CD4-positive, alpha-beta memory T cell (primary cell): Measurements from ENCODE around the gene LRRC28. TPM values are rescaled to one million over a fixed set of nuclear protein-coding genes. Genes with fewer than 3 reads are reported as not detected.

Experiments
- CTCF ChIA-PET: fragments of 350-600 bp; sonication (Branson Sonifier 250); formaldehyde crosslinking; loops from one replicate; lab custom pipeline; 2021; ENCODE audit warnings: inconsistent platforms; ENCODE audit not compliant: partially characterized antibody; lab: Charles Lee
- POLR2A ChIA-PET: fragments of 350-600 bp; sonication (Branson Sonifier 250); formaldehyde crosslinking; loops from one replicate; lab custom pipeline; 2021; ENCODE audit not compliant: partially characterized antibody; lab: Charles Lee
- DNase-seq, 5 donors: peaks; one replicate each; pipeline versions ENCODE4 v3.0.0 to v3.0.0-alpha.2; 2020 to 2022; ENCODE audit warnings: mixed read lengths in 1 of 5
- H3K27ac ChIP-seq: one replicate; pipeline ENCODE4 v1.7.0; 2013; ENCODE audit warnings: low read depth, low read length
- H3K27me3 ChIP-seq: 2 replicates; pipeline ENCODE4 v1.7.0; 2013; ENCODE audit warnings: mild to moderate bottlenecking, low read length, moderate library complexity; ENCODE audit not compliant: insufficient read depth
- H3K36me3 ChIP-seq: 2 replicates; pipeline ENCODE4 v1.7.0; 2013; ENCODE audit warnings: mild to moderate bottlenecking, low read length, moderate library complexity; ENCODE audit not compliant: insufficient read depth
- H3K4me1 ChIP-seq: 2 replicates; pipeline ENCODE4 v1.7.0; 2013; ENCODE audit warnings: mild to moderate bottlenecking, low read length, moderate library complexity; ENCODE audit not compliant: insufficient read depth
- H3K4me3 ChIP-seq, 2 donors: one replicate each; pipeline ENCODE4 v1.7.0; 2013; ENCODE audit warnings: low read length in 2 of 2, mild to moderate bottlenecking in 1 of 2
- H3K9me3 ChIP-seq, 2 donors: one replicate each; pipeline ENCODE4 v1.7.0; 2013; ENCODE audit warnings: low read length in 2 of 2, control low read depth in 1 of 2; ENCODE audit not compliant: control insufficient read depth in 1 of 2
- H3K27ac Mint-ChIP-seq, 7 donors: one replicate each; pipeline ENCODE4 v1.8.0; 2020 to 2021; ENCODE audit warnings: mixed read lengths in 7 of 7, mild to moderate bottlenecking in 6 of 7, inconsistent platforms in 3 of 7, moderate library complexity in 3 of 7
- H3K27me3 Mint-ChIP-seq, 2 donors: one replicate each; pipeline ENCODE4 v1.8.0; 2020 to 2021; ENCODE audit warnings: mixed read lengths in 2 of 2
- H3K36me3 Mint-ChIP-seq, 2 donors: one replicate each; pipeline ENCODE4 v1.8.0; 2020 to 2021; ENCODE audit warnings: mixed read lengths in 2 of 2, inconsistent platforms in 1 of 2, mild to moderate bottlenecking in 1 of 2
- H3K4me1 Mint-ChIP-seq, 4 donors: one replicate each; pipeline ENCODE4 v1.8.0; 2020 to 2021; ENCODE audit warnings: mixed read lengths in 4 of 4, mild to moderate bottlenecking in 1 of 4
- H3K4me3 Mint-ChIP-seq, 8 donors: one replicate each; pipeline ENCODE4 v1.8.0; 2020 to 2021; ENCODE audit warnings: mixed read lengths in 8 of 8, mild to moderate bottlenecking in 7 of 8, moderate library complexity in 6 of 8, inconsistent platforms in 3 of 8
- H3K9me3 Mint-ChIP-seq, 8 donors: one replicate each; pipeline ENCODE4 v1.8.0; 2020 to 2021; ENCODE audit warnings: mixed read lengths in 8 of 8, mild to moderate bottlenecking in 5 of 8, inconsistent platforms in 3 of 8, moderate library complexity in 1 of 8
- intact Hi-C: fragments of 100-400 bp; cut with micrococcal nuclease; formaldehyde crosslinking; loops from one replicate; pipeline ENCODE4 v1.15.1; 2023
- polyA plus RNA-seq, 2 donors: library from polyadenylated mRNA; unstranded; fragments of 300-500 nt; fragmentation: Illumina TruSeq; gene quantifications; one replicate each; pipeline ENCODE4 v1.2.3, GENCODE V29; 2021
- total RNA-seq, 2 experiments: library from RNA; stranded (reverse); gene quantifications; one replicate each; pipeline ENCODE4 v1.2.3, GENCODE V29; 2021

Gene LRRC28
- total and polyA plus RNA-seq, 4 experiments from 2014 or later = 16.4 to 27.1 (median 19.2) TPM

DNA sequence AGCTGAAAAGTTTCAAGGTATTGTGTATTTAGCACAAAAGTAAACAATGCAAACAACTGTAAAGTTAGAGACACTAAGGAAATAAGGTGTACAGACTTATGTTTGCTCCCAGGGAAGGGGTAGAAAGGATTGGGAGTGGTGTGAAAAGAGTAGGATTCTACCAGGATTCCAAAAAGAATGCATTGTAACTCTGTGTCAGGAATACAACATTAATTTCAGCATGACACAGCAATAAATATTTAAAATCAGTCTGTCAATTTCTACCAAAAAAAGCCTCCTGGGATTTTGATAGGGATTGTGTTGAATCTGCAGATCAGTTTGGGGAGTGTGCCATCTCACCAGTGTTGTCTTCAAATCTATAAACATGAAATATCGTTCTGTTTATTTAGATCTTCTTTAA is 73.4 kb downstream of the LRRC28 start:
- CTCF ChIA-PET = no interaction called here
- intact Hi-C loops = no loop called here
- Histone ChIP-seq H3K36me3 (no peaks in the 10 kb centered on the region), H3K4me3 (no peak overlapping the region), H3K9me3 (no peaks in the 10 kb centered on the region), H3K27me3 (no peaks in the 10 kb centered on the region), H3K27ac (no peak overlapping the region), H3K4me1 (no peaks in the 10 kb centered on the region)
- no peak overlapping the region for H3K27ac Mint-ChIP-seq
- no peak for DNase-seq
- no peak overlapping the region for H3K4me3 Mint-ChIP-seq
- peaks cover 0 to 3% of the 10 kb centered on the region in 2 donors for H3K36me3 Mint-ChIP-seq
- no peaks in the 10 kb centered on the region for H3K9me3 Mint-ChIP-seq
- H3K4me1 Mint-ChIP-seq = peaks cover 0 to 4% (median 0%) of the 10 kb centered on the region in 4 donors
- POLR2A ChIA-PET = no interaction called here
- no peaks in the 10 kb centered on the region for H3K27me3 Mint-ChIP-seq

DNA sequence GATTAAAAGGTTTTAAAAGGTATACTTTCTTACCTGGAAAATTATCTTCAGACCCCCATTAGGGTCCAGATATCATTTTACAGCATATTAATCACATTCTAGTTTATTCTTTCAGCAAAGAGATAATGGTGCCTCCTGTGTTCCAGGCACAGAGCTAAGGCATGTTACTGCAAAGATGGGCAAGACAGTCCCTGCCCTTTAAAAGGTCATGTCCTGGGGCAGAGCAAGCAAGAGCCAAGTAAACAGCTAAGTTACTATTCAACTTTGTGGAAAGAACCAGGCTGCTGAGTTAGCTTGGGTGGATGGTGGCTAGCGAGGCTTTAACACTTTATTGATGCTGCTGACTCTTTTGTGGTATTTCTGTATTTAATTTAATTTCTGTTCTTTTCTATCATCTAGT is 75.0 kb downstream of the LRRC28 start:
- no peaks in the 10 kb centered on the region for H3K36me3 ChIP-seq
- H3K27ac ChIP-seq = no peak overlapping the region
- no peak overlapping the region for H3K27ac Mint-ChIP-seq
- no peaks in the 10 kb centered on the region for H3K9me3 ChIP-seq
- peaks cover 0 to 4% (median 0%) of the 10 kb centered on the region in 4 donors for H3K4me1 Mint-ChIP-seq
- DNase-seq = no peak
- no peak overlapping the region for H3K4me3 Mint-ChIP-seq
- H3K9me3 Mint-ChIP-seq = no peaks in the 10 kb centered on the region
- no peaks in the 10 kb centered on the region for H3K27me3 ChIP-seq
- no peaks in the 10 kb centered on the region for H3K4me1 ChIP-seq
- intact Hi-C loops = no loop called here
- H3K27me3 Mint-ChIP-seq = no peaks in the 10 kb centered on the region
- no peak overlapping the region for H3K4me3 ChIP-seq
- peaks cover 0 to 3% of the 10 kb centered on the region in 2 donors for H3K36me3 Mint-ChIP-seq
- ChIA-PET CTCF (no interaction called here), POLR2A (no interaction called here)

DNA sequence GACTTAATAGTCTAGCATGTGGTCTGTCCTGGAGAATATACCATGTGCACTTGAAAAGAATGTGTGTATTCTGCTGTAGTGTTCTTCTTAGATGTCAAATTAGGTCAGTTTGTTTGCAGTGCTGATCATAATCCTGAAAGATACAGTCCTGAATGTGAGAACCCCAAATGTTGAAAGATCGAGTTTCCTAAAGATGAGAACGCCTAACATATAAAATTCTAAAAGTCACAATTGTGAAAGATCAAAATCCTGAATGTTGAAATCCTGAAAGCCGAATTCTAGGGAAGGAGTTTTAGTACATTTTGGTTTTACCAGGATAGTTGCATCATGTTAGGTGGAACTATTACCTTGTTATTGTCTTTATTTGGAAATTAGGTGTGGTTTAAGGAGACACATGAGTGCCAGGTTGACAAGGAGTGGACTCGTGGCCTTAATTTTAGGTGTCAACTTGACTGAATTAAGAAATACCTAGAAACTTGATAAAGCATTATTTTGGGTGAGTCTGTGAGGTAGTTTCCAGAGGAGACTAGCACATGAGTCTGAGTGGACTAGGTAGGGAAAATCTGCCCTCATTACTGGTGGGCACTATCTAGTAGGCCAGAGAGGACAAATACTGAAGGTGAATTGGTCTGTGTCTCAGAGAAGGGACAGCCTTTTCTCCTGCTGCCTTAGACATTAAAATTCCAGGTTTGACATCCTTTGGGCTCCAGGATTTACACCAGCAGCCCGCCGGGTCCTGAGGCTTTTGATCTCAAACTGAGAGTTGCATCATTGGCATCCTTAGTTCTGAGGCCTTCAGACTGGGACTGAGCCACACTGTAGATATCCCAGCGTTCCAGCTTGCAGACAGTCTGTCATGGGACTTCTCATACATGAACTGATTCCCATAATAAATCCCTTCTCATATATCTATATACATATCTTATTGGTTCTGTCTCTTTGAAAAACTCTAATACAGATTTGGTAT is 77.1 kb downstream of the LRRC28 start:
- intact Hi-C loops = no loop called here
- Histone ChIP-seq H3K4me1 (no peaks in the 10 kb centered on the region), H3K9me3 (no peaks in the 10 kb centered on the region), H3K4me3 (no peak overlapping the region), H3K27me3 (no peaks in the 10 kb centered on the region), H3K36me3 (no peaks in the 10 kb centered on the region), H3K27ac (no peak overlapping the region)
- H3K27ac Mint-ChIP-seq = no peak overlapping the region
- H3K4me1 Mint-ChIP-seq = peaks cover 0 to 6% (median 0%) of the 10 kb centered on the region in 4 donors
- H3K9me3 Mint-ChIP-seq = no peaks in the 10 kb centered on the region
- ChIA-PET POLR2A (no interaction called here), CTCF (no interaction called here)
- H3K36me3 Mint-ChIP-seq = peaks cover 0 to 3% of the 10 kb centered on the region in 2 donors
- no peak for DNase-seq
- no peaks in the 10 kb centered on the region for H3K27me3 Mint-ChIP-seq
- H3K4me3 Mint-ChIP-seq = no peak overlapping the region

DNA sequence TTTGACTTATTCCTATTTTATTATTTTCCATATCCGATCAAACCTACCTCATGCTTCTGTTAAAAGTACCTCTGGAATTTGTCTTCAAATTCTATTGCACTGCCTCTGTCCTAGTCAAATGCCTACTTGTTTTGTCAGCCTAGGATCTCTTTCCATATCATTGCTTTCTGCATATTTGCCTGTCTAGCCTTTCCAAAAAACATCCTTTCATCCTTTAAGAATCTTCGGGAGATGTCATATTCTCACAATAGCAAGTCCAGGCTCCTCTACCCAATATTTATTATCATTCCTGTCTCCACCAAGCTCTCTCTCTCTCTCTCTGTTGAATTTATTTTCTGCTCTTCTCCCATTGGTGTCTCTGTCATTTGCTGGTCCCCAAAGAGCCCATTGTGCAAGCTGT is 80.1 kb downstream of the LRRC28 start:
- CTCF ChIA-PET = no interaction called here
- Mint-ChIP-seq H3K36me3 (peaks cover under 1 to 6% of the 10 kb centered on the region in 2 donors), H3K4me3 (no peak overlapping the region)

DNA sequence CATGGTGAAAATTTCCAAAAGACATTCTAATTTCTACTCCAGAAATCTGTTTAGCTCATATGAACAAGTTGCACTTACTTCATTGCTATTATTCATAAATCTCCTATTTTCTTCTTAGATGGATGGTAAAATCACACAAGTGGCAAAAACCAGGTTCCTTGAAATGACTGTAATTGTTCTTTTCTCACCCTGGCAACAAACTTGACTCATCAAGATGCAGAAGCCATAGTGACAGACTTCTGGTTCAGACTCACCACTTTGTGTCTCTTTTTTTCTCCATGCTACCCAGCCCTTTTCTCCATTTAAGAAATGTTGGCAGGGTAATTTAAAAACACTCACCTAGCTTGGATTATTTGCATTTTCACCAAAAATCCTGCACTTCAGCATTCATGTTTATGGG is 82.1 kb downstream of the LRRC28 start:
- Histone ChIP-seq H3K4me1 (no peaks in the 10 kb centered on the region), H3K4me3 (no peak overlapping the region), H3K36me3 (no peaks in the 10 kb centered on the region), H3K27me3 (no peaks in the 10 kb centered on the region), H3K27ac (no peak overlapping the region), H3K9me3 (no peaks in the 10 kb centered on the region)
- H3K9me3 Mint-ChIP-seq = peaks cover 0 to 2% (median 0%) of the 10 kb centered on the region in 8 donors
- no peaks in the 10 kb centered on the region for H3K27me3 Mint-ChIP-seq
- peaks cover 0 to 1% (median 0%) of the 10 kb centered on the region in 4 donors for H3K4me1 Mint-ChIP-seq
- no peak overlapping the region for H3K4me3 Mint-ChIP-seq
- no peak overlapping the region for H3K27ac Mint-ChIP-seq
- intact Hi-C loops = no loop called here
- no peak for DNase-seq
- ChIA-PET CTCF (interaction anchor here (1.6 to 3.0 kb wide), 2 partner anchors 11 to 371 kb away, joined by 3 to 10 read pairs; no protein-coding TSS in a partner anchor), POLR2A (interaction anchor here (1.1 kb wide), 1 partner anchor 10 kb away, joined by 3 read pairs; no protein-coding TSS in a partner anchor)
- peaks cover 3 to 18% of the 10 kb centered on the region in 2 donors for H3K36me3 Mint-ChIP-seq

More for the DNA sequence above, 80.1 kb downstream of the LRRC28 start:
- Mint-ChIP-seq H3K27me3 (no peaks in the 10 kb centered on the region), H3K9me3 (no peaks in the 10 kb centered on the region), H3K27ac (no peak overlapping the region), H3K4me1 (peaks cover 0 to 1% (median 0%) of the 10 kb centered on the region in 4 donors)
- intact Hi-C loops = no loop called here
- POLR2A ChIA-PET = no interaction called here
- no peak overlapping the region for H3K27ac ChIP-seq
- no peaks in the 10 kb centered on the region for H3K36me3 ChIP-seq
- DNase-seq = no peak
- no peak overlapping the region for H3K4me3 ChIP-seq
- H3K27me3 ChIP-seq = no peaks in the 10 kb centered on the region
- H3K9me3 ChIP-seq = no peaks in the 10 kb centered on the region
- no peaks in the 10 kb centered on the region for H3K4me1 ChIP-seq

DNA sequence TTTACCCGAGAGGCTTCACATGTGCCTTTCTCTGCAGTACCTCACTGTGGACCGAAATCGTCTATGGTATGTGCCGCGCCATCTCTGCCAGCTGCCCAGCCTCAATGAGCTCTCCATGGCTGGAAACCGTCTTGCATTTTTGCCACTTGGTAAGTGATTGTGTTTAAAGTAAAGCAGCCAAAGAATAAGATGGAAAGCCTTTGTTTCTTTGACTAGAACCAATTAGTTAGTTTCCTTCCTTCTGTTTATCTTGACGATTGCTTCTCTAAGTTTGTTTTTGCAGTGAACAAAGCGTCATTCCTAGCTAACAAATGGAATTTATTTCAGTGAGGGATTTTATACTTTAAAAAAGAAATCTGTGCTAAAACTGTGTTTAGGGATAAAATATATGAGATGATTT is 82.7 kb downstream of the LRRC28 start:
- no peaks in the 10 kb centered on the region for H3K27me3 ChIP-seq
- ChIA-PET CTCF (interaction anchor here (1.6 to 3.0 kb wide), 2 partner anchors 11 to 371 kb away, joined by 3 to 10 read pairs; no protein-coding TSS in a partner anchor), POLR2A (interaction anchor here (1.1 kb wide), 1 partner anchor 10 kb away, joined by 3 read pairs; no protein-coding TSS in a partner anchor)
- no peaks in the 10 kb centered on the region for H3K36me3 ChIP-seq
- intact Hi-C loops = no loop called here
- no peaks in the 10 kb centered on the region for H3K27me3 Mint-ChIP-seq
- H3K4me3 Mint-ChIP-seq = no peak overlapping the region
- H3K36me3 Mint-ChIP-seq = peaks cover 3 to 23% of the 10 kb centered on the region in 2 donors
- peaks cover 0 to 2% (median 0%) of the 10 kb centered on the region in 8 donors for H3K9me3 Mint-ChIP-seq
- H3K4me1 Mint-ChIP-seq = peaks cover 0 to 1% (median 0%) of the 10 kb centered on the region in 4 donors
- DNase-seq = no peak
- H3K9me3 ChIP-seq = no peaks in the 10 kb centered on the region
- no peak overlapping the region for H3K4me3 ChIP-seq
- no peaks in the 10 kb centered on the region for H3K4me1 ChIP-seq
- H3K27ac Mint-ChIP-seq = no peak overlapping the region
- no peak overlapping the region for H3K27ac ChIP-seq

DNA sequence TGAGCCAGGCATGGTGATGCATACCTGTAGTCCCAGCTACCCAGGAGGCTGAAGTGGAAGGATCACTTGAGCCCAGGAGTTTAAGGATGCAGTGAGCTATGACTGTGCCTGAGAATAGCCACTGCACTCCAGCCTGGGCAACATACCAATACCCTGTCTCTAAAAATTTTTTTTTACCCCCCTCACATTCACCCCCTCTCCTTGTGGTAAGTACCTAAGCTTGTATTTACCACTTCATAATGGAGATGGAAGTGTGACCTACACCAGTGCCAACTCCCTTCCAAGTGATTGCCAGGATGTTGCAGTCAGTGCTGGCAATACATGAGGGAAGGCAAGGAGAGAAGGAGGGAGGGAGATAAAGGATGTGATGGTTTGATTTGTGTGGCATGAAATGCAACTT is 84.2 kb downstream of the LRRC28 start:
- H3K27ac Mint-ChIP-seq = no peak overlapping the region
- no peaks in the 10 kb centered on the region for H3K4me1 ChIP-seq
- no peak overlapping the region for H3K4me3 ChIP-seq
- no peaks in the 10 kb centered on the region for H3K27me3 Mint-ChIP-seq
- no peaks in the 10 kb centered on the region for H3K36me3 ChIP-seq
- ChIA-PET CTCF (interaction anchor here (1.1 to 3.0 kb wide), 2 partner anchors 38 to 369 kb away, joined by 4 to 10 read pairs; no protein-coding TSS in a partner anchor), POLR2A (no interaction called here)
- intact Hi-C loops = no loop called here
- H3K9me3 Mint-ChIP-seq = peaks cover 0 to 2% (median 0%) of the 10 kb centered on the region in 8 donors
- no peaks in the 10 kb centered on the region for H3K9me3 ChIP-seq
- H3K4me1 Mint-ChIP-seq = peaks cover 0 to 1% (median 0%) of the 10 kb centered on the region in 4 donors
- no peak overlapping the region for H3K4me3 Mint-ChIP-seq
- no peak overlapping the region for H3K27ac ChIP-seq
- no peak for DNase-seq
- peaks cover 3 to 23% of the 10 kb centered on the region in 2 donors for H3K36me3 Mint-ChIP-seq
- no peaks in the 10 kb centered on the region for H3K27me3 ChIP-seq
